Ascending aorta (tissue), 2 donors: ENCODE results near the gene MFNG. TPM values are rescaled to one million over a fixed set of nuclear protein-coding genes. Genes with fewer than 3 reads are reported as not detected.
A peak's percentile ranks its signal among the peaks of the same experiment; 100 is the strongest.

Experiments
- DNase-seq, 2 donors: peaks; one replicate each; pipeline ENCODE4 v3.0.0-alpha.2; 2019; ENCODE audit warnings: low spot score in 2 of 2
- H3K27ac ChIP-seq, 2 donors: fragments of 200-600 bp; sonication (generic); one replicate each; pipeline ENCODE4 v1.5.1; 2016 to 2017; ENCODE audit warnings: mild to moderate bottlenecking in 1 of 2
- H3K27me3 ChIP-seq: fragments of 200-600 bp; sonication (generic); one replicate; pipeline ENCODE4 v1.5.1; 2017
- H3K36me3 ChIP-seq, 2 donors: fragments of 200-600 bp; sonication (generic); one replicate each; pipeline ENCODE4 v1.5.1; 2016
- H3K4me1 ChIP-seq, 2 donors: fragments of 200-600 bp; sonication (generic); one replicate each; pipeline ENCODE4 v1.5.1; 2016 to 2017; ENCODE audit warnings: mild to moderate bottlenecking in 1 of 2
- H3K4me3 ChIP-seq, 2 donors: fragments of 200-600 bp; sonication (generic); one replicate each; pipeline ENCODE4 v1.5.1; 2016 to 2017; ENCODE audit warnings: mild to moderate bottlenecking in 1 of 2
- H3K9me3 ChIP-seq, 2 donors: fragments of 200-600 bp; sonication (generic); one replicate each; pipeline ENCODE4 v1.5.1; 2016
- CTCF ChIP-seq, 3 experiments: fragments of 200-600 bp in 2 of 3; fragments of 450-650 bp in 1 of 3; sonication (generic) in 2 of 3; IDR thresholded peaks; one replicate each; pipeline ENCODE4 v1.5.1; 2016 to 2019; ENCODE audit warnings: antibody characterized with exemption in 3 of 3, mild to moderate bottlenecking in 1 of 3, moderate library complexity in 1 of 3
- intact Hi-C: fragments of 100-400 bp; cut with DNase I; formaldehyde crosslinking; loops from one replicate; pipeline ENCODE4 v1.15.1; 2023
- total RNA-seq: library from RNA; depleted of rRNA; stranded (reverse); fragments of >200 nt; gene quantifications from one replicate; pipeline ENCODE4 v1.1.0, GENCODE V29; 2016

The MFNG gene
- total RNA-seq, 1 donor from 2014 or later = 101 TPM

DNA sequence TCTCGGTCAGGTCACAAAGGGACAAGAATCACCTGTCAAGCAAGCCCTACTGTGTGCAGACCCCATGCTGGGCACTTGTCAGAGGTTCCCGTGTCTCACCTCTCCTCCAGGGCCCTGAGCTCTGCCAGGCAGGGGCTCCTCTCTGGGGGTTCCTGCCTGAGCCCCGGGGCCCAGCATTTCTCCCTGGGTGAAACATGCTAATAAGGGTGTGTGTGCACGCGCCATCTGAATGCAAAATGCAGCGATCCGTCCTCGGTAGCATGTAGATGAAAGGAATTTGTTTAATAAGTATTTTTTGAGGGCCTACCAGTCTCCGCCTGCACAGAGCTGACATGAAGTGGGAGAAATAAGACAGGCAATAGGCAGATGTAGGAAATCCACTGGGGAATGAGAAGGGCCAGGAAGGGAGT lies 64.7 kb downstream of the MFNG start:
- Histone ChIP-seq H3K36me3 (no peaks in the 10 kb centered on the region), H3K9me3 (no peaks in the 10 kb centered on the region), H3K4me1 (no peaks in the 10 kb centered on the region), H3K27me3 (no peaks in the 10 kb centered on the region), H3K27ac (no peak overlapping the region), H3K4me3 (no peak overlapping the region)
- no peak for TF ChIP-seq CTCF (IDR thresholded peaks at IDR 0.05)
- DNase-seq = no peak
- intact Hi-C loops = no loop called here

DNA sequence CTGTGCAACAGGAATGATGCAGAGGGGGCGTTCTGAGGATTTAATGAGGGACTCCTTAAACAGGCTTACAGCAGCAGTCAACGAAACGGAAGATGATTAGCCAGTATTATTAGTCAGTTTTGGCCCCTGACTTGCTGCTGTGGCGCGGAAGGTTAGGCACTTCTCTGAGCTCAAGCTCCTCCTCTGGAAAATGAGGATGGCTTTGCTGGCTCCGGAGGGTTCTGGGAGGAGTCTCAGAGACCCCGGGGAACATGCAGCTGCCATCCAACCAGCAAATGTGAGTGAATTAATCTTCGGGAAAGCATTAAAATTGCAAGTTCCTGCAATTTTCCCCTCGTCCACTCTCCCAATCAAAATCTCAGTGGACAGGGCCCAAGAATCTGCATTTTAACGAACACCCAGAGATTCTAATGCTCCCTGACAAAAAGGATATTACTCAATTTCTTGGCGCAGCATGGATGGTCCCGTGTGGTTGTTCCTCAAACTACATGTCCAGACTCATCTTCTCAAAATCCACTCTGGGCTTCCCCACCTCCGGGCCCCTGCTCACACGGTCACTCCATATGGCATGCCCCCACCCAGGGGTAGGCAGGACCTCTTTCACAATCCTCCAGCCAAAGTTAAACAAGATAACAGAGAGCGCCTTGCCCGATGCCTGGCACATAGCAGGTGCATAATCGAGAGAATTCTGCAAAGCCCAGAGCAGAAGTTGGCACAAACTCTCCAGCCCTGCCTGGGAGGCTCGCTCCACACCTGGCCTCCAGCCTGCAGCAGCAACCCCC lies 65.3 kb downstream of the MFNG start:
- H3K9me3 ChIP-seq = no peaks in the 10 kb centered on the region
- intact Hi-C loops = no loop called here
- no peaks in the 10 kb centered on the region for H3K27me3 ChIP-seq
- TF ChIP-seq CTCF (IDR thresholded peaks at IDR 0.05) = no peak
- DNase-seq = no peak
- H3K36me3 ChIP-seq = no peaks in the 10 kb centered on the region
- H3K4me3 ChIP-seq = peak overlapping the region in 1 of 2 donors; percentile 33
- no peaks in the 10 kb centered on the region for H3K4me1 ChIP-seq
- no peak overlapping the region for H3K27ac ChIP-seq

DNA sequence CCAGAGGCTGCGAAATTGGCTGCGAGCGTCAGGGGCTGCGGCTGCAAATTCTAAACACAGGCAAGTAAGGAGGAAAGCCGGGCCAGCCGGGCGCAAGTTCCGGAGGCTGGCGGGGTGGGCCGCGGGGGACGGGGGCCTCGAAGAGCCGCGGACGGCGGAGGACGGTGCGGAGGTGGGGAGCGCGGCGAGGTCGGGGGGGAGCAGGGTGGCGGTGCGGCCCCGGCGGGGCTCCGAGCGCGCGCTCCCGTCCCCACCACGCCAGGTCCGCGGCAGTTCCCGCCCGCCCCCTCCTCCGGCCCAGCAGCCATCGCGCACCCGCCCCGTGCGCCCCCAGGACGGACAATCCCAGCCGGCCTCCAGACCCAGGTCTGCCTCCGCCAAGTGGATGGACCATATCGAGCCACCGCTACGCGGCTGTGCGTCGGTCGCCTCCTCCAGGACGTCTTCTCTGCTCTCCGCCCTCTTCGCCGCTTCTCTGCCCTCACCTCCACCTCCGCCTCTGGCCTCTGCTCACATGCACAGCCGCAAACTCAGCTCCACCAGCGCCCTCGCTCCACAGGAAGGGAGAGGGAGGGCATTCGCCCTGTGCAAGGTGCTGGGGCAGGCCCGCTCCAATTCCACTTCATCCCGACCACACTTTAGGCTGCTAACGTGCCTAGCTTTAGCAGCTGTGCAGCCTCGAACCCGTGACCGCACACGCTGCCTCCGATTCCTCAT lies 66.1 kb downstream of the MFNG start:
- Histone ChIP-seq H3K9me3 (no peaks in the 10 kb centered on the region), H3K27me3 (no peaks in the 10 kb centered on the region), H3K4me1 (no peaks in the 10 kb centered on the region), H3K27ac (no peak overlapping the region), H3K36me3 (no peaks in the 10 kb centered on the region), H3K4me3 (peak overlapping the region in 1 of 2 donors; percentile 33)
- no peak for DNase-seq
- intact Hi-C loops = no loop called here
- TF ChIP-seq CTCF (IDR thresholded peaks at IDR 0.05) = no peak

- no peak for DNase-seq
- TF ChIP-seq CTCF (IDR thresholded peaks at IDR 0.05) = no peak
- Histone ChIP-seq H3K36me3 (no peaks in the 10 kb centered on the region), H3K27me3 (no peaks in the 10 kb centered on the region), H3K4me1 (no peaks in the 10 kb centered on the region), H3K27ac (no peak overlapping the region), H3K4me3 (peak overlapping the region in 1 of 2 donors; percentile 33), H3K9me3 (no peaks in the 10 kb centered on the region)
- intact Hi-C loops = no loop called here
Measured at GRCh38 chr22:37419370-37419968, 66.7 kb downstream of the MFNG start.

Other genes with a start within 250 kb of the MFNG start
- gene RAC2, start 242.1 kb downstream of the MFNG start, total RNA-seq = 11.5 TPM
- gene CYTH4, start 203.9 kb downstream of the MFNG start, total RNA-seq = 130 TPM
- gene ELFN2, start 58.9 kb downstream of the MFNG start, total RNA-seq = not detected
- gene CARD10, start 33.0 kb upstream of the MFNG start, total RNA-seq = 21.0 TPM
- gene CDC42EP1, start 74.1 kb upstream of the MFNG start, total RNA-seq = 100 TPM
- not detected for gene LGALS2, start 93.7 kb upstream of the MFNG start, total RNA-seq
- gene GGA1, start 122.5 kb upstream of the MFNG start, total RNA-seq = 53.5 TPM
- 33.7 TPM for gene SH3BP1, start 153.3 kb upstream of the MFNG start, total RNA-seq
- gene PDXP, start 172.3 kb upstream of the MFNG start, total RNA-seq = 10.6 TPM
- 2,009 TPM for gene LGALS1, start 189.3 kb upstream of the MFNG start, total RNA-seq
- gene NOL12, start 200.0 kb upstream of the MFNG start, total RNA-seq = 4.0 TPM
- 253 TPM for gene TRIOBP, start 210.7 kb upstream of the MFNG start, total RNA-seq